Measurements from ENCODE around the gene TARBP1. TPM values are rescaled to one million over a fixed set of nuclear protein-coding genes. Genes with fewer than 3 reads are reported as not detected.

Gene TARBP1
- total and polyA plus RNA-seq, 2 of the 13 experiments (the other 11 are each of a cell fraction or from before 2014, with no cell fraction given), result 37.7 to 67.0 TPM

DNA sequence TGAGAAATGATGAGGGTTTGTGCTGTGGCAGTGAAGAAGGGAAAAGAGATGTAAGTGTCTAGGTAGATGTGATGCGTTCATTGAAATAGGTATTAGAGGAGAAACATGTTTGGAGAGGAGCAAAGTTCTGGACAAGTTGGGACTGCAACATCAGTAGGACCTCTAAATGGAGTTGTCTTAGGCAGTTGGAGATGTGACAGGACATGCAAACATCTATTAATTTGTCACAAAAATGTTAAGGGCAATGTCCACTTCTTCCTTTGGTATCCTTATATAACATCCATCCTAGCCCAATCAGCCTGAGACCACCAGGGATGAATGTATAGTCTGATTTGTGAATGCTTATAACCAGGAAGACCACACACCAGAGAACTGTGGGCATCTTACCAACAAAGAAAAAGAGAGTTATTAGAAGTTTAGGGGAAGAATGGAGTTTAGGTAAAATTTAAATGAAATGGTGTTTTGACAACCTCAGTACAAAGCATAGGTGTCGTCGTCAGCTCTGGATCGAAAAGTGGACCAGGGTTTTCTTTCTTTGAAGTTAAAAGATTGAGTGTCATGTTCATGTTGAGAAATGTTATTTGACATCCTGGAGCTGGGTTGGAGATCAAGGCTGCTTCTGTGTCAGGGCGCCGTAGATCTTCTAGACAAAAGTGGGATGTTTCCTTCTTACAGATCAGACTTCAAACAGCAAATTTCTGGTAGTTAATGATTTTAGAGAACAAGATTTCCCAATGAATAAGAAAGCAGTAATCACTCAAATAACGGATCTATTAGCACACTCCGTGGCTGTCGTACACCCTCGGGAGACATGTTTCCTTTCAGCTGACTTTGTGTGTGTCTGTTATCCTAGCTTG is 97.1 kb downstream of the TARBP1 start (continued):
- TF ChIP-seq CREB1 (IDR thresholded peaks at IDR 0.05), result 0 out of 2 replicates have a peak, but pooled peaks have one; percentile 1
- no peak for TF ChIP-seq CREB1 (CRISPR knock-in tag; IDR thresholded peaks at IDR 0.05)
- no peak for TF ChIP-seq ZSCAN22 (CRISPR knock-in tag; IDR thresholded peaks at IDR 0.05)
- no peak for TF ChIP-seq MYC (CRISPR knock-in tag; IDR thresholded peaks at IDR 0.05; ENCODE audit: borderline replicate concordance)
- no peak for TF ChIP-seq ZNF33B (CRISPR knock-in tag; IDR thresholded peaks at IDR 0.05)
- TF ChIP-seq ZMYM3 (CRISPR knock-in tag; IDR thresholded peaks at IDR 0.05), result no peak
- peak; percentile 62 for TF ChIP-seq PHF21A (CRISPR knock-in tag; IDR thresholded peaks at IDR 0.05)
- TF ChIP-seq ZNF644 (CRISPR knock-in tag; IDR thresholded peaks at IDR 0.05; ENCODE audit: low read depth), result no peak
- peak; percentile 86 for TF ChIP-seq TBX2 (CRISPR knock-in tag; IDR thresholded peaks at IDR 0.05; ENCODE audit: borderline replicate concordance)
- TF ChIP-seq ZNF572 (CRISPR knock-in tag; IDR thresholded peaks at IDR 0.05), result no peak
- TF ChIP-seq MEIS1 (CRISPR knock-in tag; IDR thresholded peaks at IDR 0.05; ENCODE audit: borderline replicate concordance), result 0 out of 2 replicates have a peak, but pooled peaks have one; percentile 57
- TF ChIP-seq TRIM24 (CRISPR knock-in tag; IDR thresholded peaks at IDR 0.05), result no peak
- peak; percentile 71 for TF ChIP-seq SOX5 (CRISPR knock-in tag; IDR thresholded peaks at IDR 0.05; ENCODE audit: borderline replicate concordance)
- TF ChIP-seq, protein P1, sequence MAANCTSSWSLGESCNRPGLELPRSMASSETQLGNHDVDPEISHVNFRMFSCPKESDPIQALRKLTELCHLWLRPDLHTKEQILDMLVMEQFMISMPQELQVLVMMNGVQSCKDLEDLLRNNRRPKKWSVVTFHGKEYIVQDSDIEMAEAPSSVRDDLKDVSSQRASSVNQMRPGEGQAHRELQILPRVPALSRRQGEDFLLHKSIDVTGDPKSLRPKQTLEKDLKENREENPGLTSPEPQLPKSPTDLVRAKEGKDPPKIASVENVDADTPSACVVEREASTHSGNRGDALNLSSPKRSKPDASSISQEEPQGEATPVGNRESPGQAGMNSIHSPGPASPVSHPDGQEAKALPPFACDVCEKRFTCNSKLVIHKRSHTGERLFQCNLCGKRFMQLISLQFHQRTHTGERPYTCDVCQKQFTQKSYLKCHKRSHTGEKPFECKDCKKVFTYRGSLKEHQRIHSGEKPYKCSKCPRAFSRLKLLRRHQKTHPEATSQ (CRISPR knock-in tag; IDR thresholded peaks at IDR 0.05; ENCODE audit: borderline replicate concordance), result no peak
- TF ChIP-seq ZFP41 (CRISPR knock-in tag; IDR thresholded peaks at IDR 0.05; ENCODE audit: borderline replicate concordance), result no peak
- TF ChIP-seq FOXC1 (CRISPR knock-in tag; IDR thresholded peaks at IDR 0.05; ENCODE audit: borderline replicate concordance), result no peak
- TF ChIP-seq HNRNPL (IDR thresholded peaks at IDR 0.05; ENCODE audit: low read depth, low read length), result no peak
- TF ChIP-seq, protein P2, sequence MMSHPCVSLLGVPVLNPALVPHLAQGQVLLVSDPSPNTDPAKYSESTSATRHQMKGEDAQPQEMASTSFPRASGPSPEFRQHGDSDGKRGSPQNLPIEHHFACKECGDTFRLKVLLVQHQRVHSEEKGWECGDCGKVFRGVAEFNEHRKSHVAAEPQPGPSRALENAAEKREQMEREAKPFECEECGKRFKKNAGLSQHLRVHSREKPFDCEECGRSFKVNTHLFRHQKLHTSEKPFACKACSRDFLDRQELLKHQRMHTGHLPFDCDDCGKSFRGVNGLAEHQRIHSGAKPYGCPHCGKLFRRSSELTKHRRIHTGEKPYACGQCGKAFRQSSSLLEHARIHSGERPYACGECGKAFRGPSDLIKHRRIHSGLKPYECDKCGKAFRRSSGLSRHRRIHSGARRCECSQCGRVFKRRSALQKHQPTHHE (CRISPR knock-in tag; IDR thresholded peaks at IDR 0.05; ENCODE audit: borderline replicate concordance), result no peak
- peak; percentile 69; the same call in 1 of the 2 replicates for TF ChIP-seq HOXD1 (CRISPR knock-in tag; IDR thresholded peaks at IDR 0.05)
- TF ChIP-seq ZNF556 (CRISPR knock-in tag; IDR thresholded peaks at IDR 0.05; ENCODE audit: borderline replicate concordance), result no peak
- TF ChIP-seq NR2F2 (IDR thresholded peaks at IDR 0.05; ENCODE audit: borderline replicate concordance, low read depth), result peak; percentile 79; the same call in 1 of the 2 replicates
- TF ChIP-seq, protein P3, sequence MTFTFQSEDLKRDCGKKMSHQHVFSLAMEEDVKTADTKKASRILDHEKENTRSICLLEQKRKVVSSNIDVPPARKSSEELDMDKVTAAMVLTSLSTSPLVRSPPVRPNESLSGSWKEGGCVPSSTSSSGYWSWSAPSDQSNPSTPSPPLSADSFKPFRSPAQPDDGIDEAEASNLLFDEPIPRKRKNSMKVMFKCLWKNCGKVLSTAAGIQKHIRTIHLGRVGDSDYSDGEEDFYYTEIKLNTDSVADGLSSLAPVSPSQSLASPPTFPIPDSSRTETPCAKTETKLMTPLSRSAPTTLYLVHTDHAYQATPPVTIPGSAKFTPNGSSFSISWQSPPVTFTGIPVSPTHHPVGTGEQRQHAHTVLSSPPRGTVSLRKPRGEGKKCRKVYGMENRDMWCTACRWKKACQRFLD (CRISPR knock-in tag; IDR thresholded peaks at IDR 0.05; ENCODE audit: borderline replicate concordance), result no peak
- TF ChIP-seq, protein P4, sequence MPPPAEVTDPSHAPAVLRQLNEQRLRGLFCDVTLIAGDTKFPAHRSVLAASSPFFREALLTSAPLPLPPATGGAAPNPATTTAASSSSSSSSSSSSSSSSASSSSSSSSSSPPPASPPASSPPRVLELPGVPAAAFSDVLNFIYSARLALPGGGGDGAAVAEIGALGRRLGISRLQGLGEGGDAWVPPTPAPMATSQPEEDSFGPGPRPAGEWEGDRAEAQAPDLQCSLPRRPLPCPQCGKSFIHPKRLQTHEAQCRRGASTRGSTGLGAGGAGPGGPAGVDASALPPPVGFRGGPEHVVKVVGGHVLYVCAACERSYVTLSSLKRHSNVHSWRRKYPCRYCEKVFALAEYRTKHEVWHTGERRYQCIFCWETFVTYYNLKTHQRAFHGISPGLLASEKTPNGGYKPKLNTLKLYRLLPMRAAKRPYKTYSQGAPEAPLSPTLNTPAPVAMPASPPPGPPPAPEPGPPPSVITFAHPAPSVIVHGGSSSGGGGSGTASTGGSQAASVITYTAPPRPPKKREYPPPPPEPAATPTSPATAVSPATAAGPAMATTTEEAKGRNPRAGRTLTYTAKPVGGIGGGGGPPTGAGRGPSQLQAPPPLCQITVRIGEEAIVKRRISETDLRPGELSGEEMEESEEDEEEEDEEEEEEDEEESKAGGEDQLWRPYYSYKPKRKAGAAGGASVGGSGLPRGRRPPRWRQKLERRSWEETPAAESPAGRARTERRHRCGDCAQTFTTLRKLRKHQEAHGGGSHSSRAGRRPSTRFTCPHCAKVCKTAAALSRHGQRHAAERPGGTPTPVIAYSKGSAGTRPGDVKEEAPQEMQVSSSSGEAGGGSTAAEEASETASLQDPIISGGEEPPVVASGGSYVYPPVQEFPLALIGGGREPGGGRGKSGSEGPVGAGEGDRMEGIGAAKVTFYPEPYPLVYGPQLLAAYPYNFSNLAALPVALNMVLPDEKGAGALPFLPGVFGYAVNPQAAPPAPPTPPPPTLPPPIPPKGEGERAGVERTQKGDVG (CRISPR knock-in tag; IDR thresholded peaks at IDR 0.05; ENCODE audit: borderline replicate concordance), result no peak
